Heart right ventricle (tissue), 16 donors: ENCODE results near the gene ZDHHC18. TPM values are rescaled to one million over a fixed set of nuclear protein-coding genes. Genes with fewer than 3 reads are reported as not detected.

ENCODE experiments used
- ATAC-seq, 8 donors: fragments of 200-7000 bp; cut with Tn5 transposase; one replicate each; pipeline ENCODE4 v1.9.1; 2020; ENCODE audit warnings: mild to moderate bottlenecking in 8 of 8, moderate library complexity in 8 of 8, moderate number of reproducible peaks in 1 of 8
- DNase-seq, 2 donors: peaks; one replicate each; pipeline ENCODE4 v3.0.0-alpha.2; 2020
- H3K27ac ChIP-seq, 10 donors: fragments of 200-600 bp; sonication (generic) in 2 of 10; one replicate each; pipeline versions ENCODE4 v1.5.0 to v1.8.0; 2020 to 2022; ENCODE audit warnings: mild to moderate bottlenecking in 3 of 10
- H3K27me3 ChIP-seq, 7 donors: fragments of 200-600 bp; one replicate each; pipeline ENCODE4 v1.8.0; 2021 to 2022; ENCODE audit warnings: mild to moderate bottlenecking in 2 of 7
- H3K36me3 ChIP-seq, 9 donors: fragments of 200-600 bp; sonication (generic) in 1 of 9; one replicate each; pipeline versions ENCODE4 v1.5.0 to v1.8.0; 2020 to 2022; ENCODE audit warnings: mild to moderate bottlenecking in 2 of 9
- H3K4me1 ChIP-seq, 9 donors: fragments of 200-600 bp; sonication (generic) in 1 of 9; one replicate each; pipeline versions ENCODE4 v1.5.0 to v1.8.0; 2020 to 2022; ENCODE audit warnings: mild to moderate bottlenecking in 4 of 9
- H3K4me3 ChIP-seq, 10 donors: fragments of 200-600 bp; sonication (generic) in 2 of 10; one replicate each; pipeline versions ENCODE4 v1.5.0 to v1.8.0; 2020 to 2022; ENCODE audit warnings: mild to moderate bottlenecking in 7 of 10, moderate library complexity in 2 of 10
- H3K9me3 ChIP-seq, 11 donors: fragments of 200-600 bp in 10 of 11; sonication (generic) in 2 of 11; one replicate each; pipeline versions ENCODE4 v1.5.0 to v1.8.0; 2013 to 2022; ENCODE audit warnings: mild to moderate bottlenecking in 2 of 11, control low read depth in 1 of 11, moderate library complexity in 1 of 11
- WGBS, 2 donors: extraction: QIAGEN DNeasy Blood & Tissue Kit; methylation state at CpG; one replicate each; pipeline ENCODE4 v1.1.7; 2013; ENCODE audit warnings: inconsistent platforms in 1 of 2; 5-methylcytosine and 5-hydroxymethylcytosine counted together
- intact Hi-C, 10 donors: fragments of 100-400 bp; cut with DNase I; formaldehyde crosslinking; loops; one replicate each; pipeline versions ENCODE4 v1.11.1 to v1.14.2; 2022
- polyA plus RNA-seq, 2 donors: library from polyadenylated mRNA; stranded (reverse); fragments of 200-250 nt; gene quantifications; one replicate each; pipeline ENCODE4 v1.2.3, GENCODE V29; 2013
- total RNA-seq, 10 donors: library from RNA; stranded (reverse); fragmentation: NEBNext Ultra II Directional in 3 of 10; extraction: Animal tissue kit (Norgen Biotek cat#: 25700) in 3 of 10; gene quantifications; one replicate each; pipeline versions ENCODE4 v1.2.1 to v1.2.4, GENCODE V29; 2021 to 2023
- TF ChIP-seq, protein P1 (sequence below), 9 donors: fragments of 200-600 bp; sonication (generic) in 2 of 9; IDR thresholded peaks; one replicate each; pipeline versions ENCODE4 v1.5.0 to v1.8.0; 2021 to 2022; ENCODE audit warnings: antibody characterized with exemption in 9 of 9, mild to moderate bottlenecking in 5 of 9, moderate library complexity in 1 of 9
- donor health status: Arrhythmogenic right ventricular cardiomyopathy.
- donor health status: ischemic (EF 13 %, LVEDD 7.1; RV severe dilation, severe dysfunction).
- donor health status: healthy with polysubstance abuse.
- donor health status: DM: no; HTN: yes; CAD: no.
- donor health status: DM: no; HTN: no; CAD: no.
- donor health status: ischemic (EF 25% LVEDD 6.9; RV normal size, moderate dysfunction).
- donor health status: ischemic (EF 25% LVEDD 5.7; RV mildly dilated, moderate dysfunction).
- donor health status: healthy.
- donor health status: DM: yes; HTN: yes; CAD: no.
- donor health status: Ischemic cardiomyopathy.
- donor health status: ischemic (EF 35%, LVEDD 5.7; RV mildly dilated, moderate dysfunction).
- donor health status: nonischemic (EF 11% LVEDD 7.7; RV severe dilation, severe dysfunction).
- donor health status: DM: yes; HTN: yes; CAD: no.
- donor health status: PGD.
- donor health status: ischemic (EF 29% LVEDD 5.4; RV normal size, mild dysfunction).
- donor health status: nonischemic (EF 23%, LVEDD 6.1; RV moderate dilation, normal function).

Gene ZDHHC18
- total and polyA plus RNA-seq, 12 donors, result 7.4 to 19.1 (median 11.8) TPM

DNA sequence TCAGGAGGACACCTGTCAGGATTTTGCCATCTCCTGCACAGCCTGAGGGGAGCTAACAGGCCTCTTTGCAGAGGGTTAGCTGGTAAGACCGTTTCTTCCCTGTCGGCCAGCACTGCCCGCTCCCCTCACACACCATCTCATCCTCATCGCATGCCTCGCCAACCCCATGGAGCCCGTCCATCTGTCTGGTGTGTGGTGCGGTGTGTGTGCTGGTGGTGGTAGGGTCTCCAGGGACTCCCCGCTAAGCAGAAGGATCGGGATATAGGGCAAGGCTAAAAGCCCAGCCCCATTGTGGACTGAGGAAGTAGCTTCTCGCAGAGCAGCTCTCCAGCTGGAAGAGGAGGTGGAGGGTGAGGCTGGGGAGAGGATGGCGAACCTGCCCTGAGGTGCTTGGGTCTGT lies 29.7 kb downstream of the ZDHHC18 start:
- WGBS, 2 donors, result 91 to 93% methylated on average over 11 of the region's 11 CpGs

DNA sequence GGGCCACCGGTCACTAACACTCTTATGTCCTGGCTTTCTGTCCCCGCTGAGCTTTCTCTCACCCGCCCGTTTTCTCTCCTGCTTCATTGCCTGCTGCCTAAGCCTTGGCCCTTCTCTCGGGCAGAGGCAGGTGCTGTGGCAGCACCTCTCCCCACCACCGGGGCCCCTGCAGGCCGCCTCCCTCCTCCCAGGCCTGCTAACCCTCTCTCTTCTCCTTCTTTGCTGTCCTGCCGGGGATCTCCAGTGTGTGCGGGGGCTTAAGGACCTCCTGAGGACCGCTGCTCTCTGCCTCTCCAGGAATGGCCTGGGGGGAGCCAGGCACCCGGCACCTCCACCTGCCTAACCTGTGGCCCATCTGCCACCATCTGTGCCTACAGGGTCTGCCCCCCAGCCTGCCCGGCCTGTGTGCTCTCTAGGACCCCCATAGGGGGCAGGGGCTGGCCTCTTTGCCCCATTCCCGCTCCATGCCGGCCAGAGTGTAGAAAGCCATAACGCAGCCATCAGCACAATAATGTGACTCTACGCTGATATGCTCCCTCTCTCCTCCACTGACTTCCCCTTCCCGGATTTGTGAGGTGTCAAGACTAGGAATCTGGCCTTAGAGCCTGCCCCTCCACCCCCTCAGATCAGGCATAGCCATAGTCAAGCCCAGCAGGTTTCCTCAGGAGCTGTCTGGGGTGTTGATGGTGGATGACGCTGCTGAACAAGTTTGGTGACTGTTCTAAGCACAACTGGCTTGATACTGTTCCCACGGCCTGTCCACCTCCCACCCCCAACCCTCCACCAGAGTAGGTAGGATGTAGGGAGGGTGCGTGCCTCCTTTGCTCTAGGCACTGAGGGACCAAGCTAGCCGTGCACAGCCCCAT lies 30.3 kb downstream of the ZDHHC18 start:
- H3K4me3 ChIP-seq, result no peak overlapping the region
- TF ChIP-seq, protein P1, sequence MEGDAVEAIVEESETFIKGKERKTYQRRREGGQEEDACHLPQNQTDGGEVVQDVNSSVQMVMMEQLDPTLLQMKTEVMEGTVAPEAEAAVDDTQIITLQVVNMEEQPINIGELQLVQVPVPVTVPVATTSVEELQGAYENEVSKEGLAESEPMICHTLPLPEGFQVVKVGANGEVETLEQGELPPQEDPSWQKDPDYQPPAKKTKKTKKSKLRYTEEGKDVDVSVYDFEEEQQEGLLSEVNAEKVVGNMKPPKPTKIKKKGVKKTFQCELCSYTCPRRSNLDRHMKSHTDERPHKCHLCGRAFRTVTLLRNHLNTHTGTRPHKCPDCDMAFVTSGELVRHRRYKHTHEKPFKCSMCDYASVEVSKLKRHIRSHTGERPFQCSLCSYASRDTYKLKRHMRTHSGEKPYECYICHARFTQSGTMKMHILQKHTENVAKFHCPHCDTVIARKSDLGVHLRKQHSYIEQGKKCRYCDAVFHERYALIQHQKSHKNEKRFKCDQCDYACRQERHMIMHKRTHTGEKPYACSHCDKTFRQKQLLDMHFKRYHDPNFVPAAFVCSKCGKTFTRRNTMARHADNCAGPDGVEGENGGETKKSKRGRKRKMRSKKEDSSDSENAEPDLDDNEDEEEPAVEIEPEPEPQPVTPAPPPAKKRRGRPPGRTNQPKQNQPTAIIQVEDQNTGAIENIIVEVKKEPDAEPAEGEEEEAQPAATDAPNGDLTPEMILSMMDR (IDR thresholded peaks at IDR 0.05), result no peak
- no peak for DNase-seq
- no peak for ATAC-seq
- peaks cover 0 to 65% (median 17%) of the 10 kb centered on the region in 9 donors for H3K36me3 ChIP-seq
- 80 to 87% methylated on average over 21 of the region's 21 CpGs for WGBS, 2 donors
- no peak overlapping the region for H3K27ac ChIP-seq
- no peaks in the 10 kb centered on the region for H3K9me3 ChIP-seq
- H3K27me3 ChIP-seq, result no peaks in the 10 kb centered on the region
- peaks cover 0 to 4% (median 0%) of the 10 kb centered on the region in 9 donors for H3K4me1 ChIP-seq
- intact Hi-C loops, result no loop called here

More for the DNA sequence above, 29.7 kb downstream of the ZDHHC18 start:
- ATAC-seq (no peak), DNase-seq (no peak)
- H3K27ac ChIP-seq, result no peak overlapping the region
- no peaks in the 10 kb centered on the region for H3K9me3 ChIP-seq
- peaks cover 0 to 71% (median 22%) of the 10 kb centered on the region in 9 donors for H3K36me3 ChIP-seq
- TF ChIP-seq, protein P1 (IDR thresholded peaks at IDR 0.05), result no peak
- peaks cover 0 to 4% (median 0%) of the 10 kb centered on the region in 9 donors for H3K4me1 ChIP-seq
- no peak overlapping the region for H3K4me3 ChIP-seq
- intact Hi-C loops, result no loop called here
- no peaks in the 10 kb centered on the region for H3K27me3 ChIP-seq

DNA sequence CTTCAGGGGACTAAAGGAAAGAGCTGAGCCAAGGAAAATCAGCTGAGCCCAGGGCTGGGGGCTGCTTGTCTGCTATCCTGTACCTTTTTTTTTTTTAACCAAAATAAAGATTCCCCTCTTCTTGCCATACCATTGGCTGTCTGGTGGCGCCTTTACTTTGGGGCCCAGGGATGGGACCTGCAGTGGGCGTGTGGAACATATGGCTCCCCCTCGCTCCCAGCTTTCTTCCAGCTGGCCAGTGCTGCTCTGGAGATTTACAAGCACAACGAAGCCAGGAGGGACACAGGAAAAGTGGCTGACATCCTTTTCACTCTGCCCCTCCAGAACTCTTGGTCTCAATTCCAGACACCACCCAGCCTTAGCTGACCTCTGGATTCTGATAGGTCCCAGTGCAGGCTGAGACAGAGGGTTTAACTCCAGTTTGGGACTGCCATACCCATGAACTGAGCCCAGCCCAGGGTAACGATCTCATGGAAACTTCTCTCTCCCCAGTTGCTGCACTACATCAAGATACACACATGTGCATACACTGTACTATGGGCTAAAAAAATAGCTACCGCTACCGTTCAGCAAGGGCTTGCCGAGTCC lies 31.1 kb downstream of the ZDHHC18 start:
- no peak for DNase-seq
- Histone ChIP-seq H3K27me3 (no peaks in the 10 kb centered on the region), H3K4me1 (peaks cover 0 to 4% (median 0%) of the 10 kb centered on the region in 9 donors), H3K27ac (no peak overlapping the region), H3K36me3 (peaks cover 0 to 57% (median 17%) of the 10 kb centered on the region in 9 donors), H3K4me3 (no peak overlapping the region), H3K9me3 (no peaks in the 10 kb centered on the region)
- intact Hi-C loops, result no loop called here
- WGBS, 2 donors, result 85 to 87% methylated on average over 8 of the region's 8 CpGs
- no peak for ATAC-seq
- TF ChIP-seq, protein P1 (IDR thresholded peaks at IDR 0.05), result no peak

DNA sequence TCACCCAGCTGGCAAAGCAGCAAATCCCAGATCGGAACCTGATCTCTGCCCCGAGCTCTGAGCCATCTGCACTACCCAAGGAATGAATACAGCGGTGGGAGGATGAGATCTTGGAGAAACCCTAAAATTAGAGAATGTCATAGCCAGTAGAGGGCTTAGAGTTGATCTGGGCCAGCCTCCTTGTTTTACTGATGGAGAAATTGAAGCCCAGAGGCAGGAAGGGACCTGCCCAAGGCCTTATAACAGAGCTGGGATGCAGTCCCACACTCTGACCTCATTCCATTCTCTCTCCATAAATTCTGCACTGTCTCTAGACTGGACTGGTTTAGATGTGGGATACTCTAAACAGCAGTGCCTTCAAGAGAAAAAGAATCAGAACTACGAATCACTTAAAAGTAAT lies 31.7 kb downstream of the ZDHHC18 start:
- intact Hi-C loops, result no loop called here
- Histone ChIP-seq H3K4me3 (no peak overlapping the region), H3K36me3 (peaks cover 0 to 52% (median 17%) of the 10 kb centered on the region in 9 donors), H3K4me1 (no peaks in the 10 kb centered on the region), H3K27me3 (no peaks in the 10 kb centered on the region), H3K9me3 (no peaks in the 10 kb centered on the region), H3K27ac (no peak overlapping the region)
- ATAC-seq (no peak), DNase-seq (no peak)
- TF ChIP-seq, protein P1 (IDR thresholded peaks at IDR 0.05), result no peak
- 93 to 94% methylated on average over 4 of the region's 4 CpGs for WGBS, 2 donors
